HG02870 (cell line): ENCODE results near the gene KRTCAP2.
A peak's percentile ranks its signal among the peaks of the same experiment; 100 is the strongest.

ENCODE experiments used
- ATAC-seq: cut with Tn5 transposase; IDR thresholded peaks from one replicate; pipeline ENCODE4 v1.9.1; 2021; ENCODE audit warnings: mild to moderate bottlenecking, moderate library complexity; ENCODE audit not compliant: unreplicated experiment

The KRTCAP2 gene

GRCh38 chr1:155184835-155185782 is 12.0 kb upstream of the KRTCAP2 start:
- ATAC-seq, result no peak

DNA sequence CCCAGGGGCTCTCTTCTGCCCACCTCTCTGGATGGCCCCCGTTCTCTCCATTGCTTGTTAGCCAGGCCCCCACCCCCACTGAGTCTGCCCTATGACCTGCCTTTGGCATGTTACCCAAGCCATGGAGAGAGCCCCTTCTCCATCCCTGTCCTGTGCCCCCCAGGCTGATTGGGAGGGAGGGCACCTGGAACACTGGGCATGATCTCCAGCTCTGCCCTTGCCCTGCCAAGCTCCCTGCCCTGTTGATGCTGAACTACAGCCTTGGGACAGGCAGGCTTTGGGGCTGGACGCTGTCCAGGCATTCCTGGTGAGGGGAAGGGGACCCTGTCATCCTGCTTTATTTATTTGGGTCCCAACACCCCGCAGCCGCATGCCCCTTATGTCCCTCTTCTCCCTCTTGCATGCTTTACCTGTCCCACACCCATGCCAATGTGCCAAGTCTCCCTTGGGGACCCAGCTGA is 11.3 kb upstream of the KRTCAP2 start:
- ATAC-seq, result no peak

GRCh38 chr1:155183775-155184221 is 10.7 kb upstream of the KRTCAP2 start:
- no peak for ATAC-seq

GRCh38 chr1:155182052-155182550 is 9.0 kb upstream of the KRTCAP2 start:
- no peak for ATAC-seq

DNA sequence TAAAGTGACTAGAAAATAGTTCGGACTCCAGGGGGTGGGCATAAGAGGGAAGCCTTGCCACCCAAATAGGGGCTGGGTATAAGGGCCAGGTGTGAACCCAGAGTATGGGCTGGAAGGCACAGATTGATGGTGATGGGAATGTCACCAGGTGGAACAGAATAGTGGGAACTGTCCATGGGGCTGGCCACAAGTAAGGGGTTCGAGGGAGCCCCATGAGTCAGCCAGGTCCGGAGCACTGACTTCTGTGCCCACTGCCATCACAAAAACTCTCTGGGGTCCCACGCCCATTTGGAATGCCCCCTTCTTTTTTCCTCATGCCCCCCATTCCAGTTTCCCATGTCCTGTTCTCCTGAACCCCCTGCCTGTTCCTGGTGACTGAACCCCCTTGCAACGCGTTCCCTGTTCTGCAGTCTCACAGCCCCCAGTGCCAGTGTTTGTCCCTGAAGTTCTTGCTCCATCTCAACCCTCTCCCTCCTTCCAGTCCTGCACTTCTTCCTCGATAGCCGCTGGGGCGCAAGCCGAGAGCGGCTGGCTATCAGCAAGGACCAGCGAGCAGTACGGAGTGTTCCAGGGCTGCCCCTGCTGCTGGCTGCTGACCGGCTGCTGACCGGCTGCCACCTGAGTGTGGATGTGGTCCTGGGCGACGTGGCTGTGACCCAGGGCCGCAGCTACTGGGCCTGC is 8.4 kb upstream of the KRTCAP2 start:
- ATAC-seq, result no peak

- no peak for ATAC-seq
These were observed 6.3 kb upstream of the KRTCAP2 start for GRCh38 chr1:155179112-155180031.

GRCh38 chr1:155178441-155179111 is 5.5 kb upstream of the KRTCAP2 start:
- ATAC-seq, result no peak

DNA sequence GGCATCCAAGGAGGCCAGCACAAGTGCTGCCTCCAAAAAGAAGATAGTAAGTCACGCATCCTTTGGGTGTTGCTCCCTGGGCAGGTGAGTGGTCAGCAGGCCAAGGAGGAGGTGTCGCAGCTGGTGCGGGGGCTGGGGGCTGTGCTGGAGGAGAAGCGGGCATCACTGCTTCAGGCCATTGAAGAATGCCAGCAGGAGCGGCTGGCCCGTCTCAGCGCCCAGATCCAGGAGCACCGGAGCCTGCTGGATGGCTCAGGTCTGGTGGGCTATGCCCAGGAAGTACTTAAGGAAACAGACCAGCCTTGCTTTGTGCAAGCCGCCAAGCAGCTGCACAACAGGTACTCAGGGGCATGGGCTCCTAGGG is 4.8 kb upstream of the KRTCAP2 start:
- no peak for ATAC-seq

- ATAC-seq, result no peak
These were observed 4.3 kb upstream of the KRTCAP2 start for GRCh38 chr1:155177192-155177917.

GRCh38 chr1:155176544-155177071 is 3.5 kb upstream of the KRTCAP2 start:
- ATAC-seq, result no peak

- no peak for ATAC-seq
These were observed 2.8 kb upstream of the KRTCAP2 start for GRCh38 chr1:155175927-155176371.

GRCh38 chr1:155175281-155175926 is 2.3 kb upstream of the KRTCAP2 start:
- ATAC-seq, result no peak

DNA sequence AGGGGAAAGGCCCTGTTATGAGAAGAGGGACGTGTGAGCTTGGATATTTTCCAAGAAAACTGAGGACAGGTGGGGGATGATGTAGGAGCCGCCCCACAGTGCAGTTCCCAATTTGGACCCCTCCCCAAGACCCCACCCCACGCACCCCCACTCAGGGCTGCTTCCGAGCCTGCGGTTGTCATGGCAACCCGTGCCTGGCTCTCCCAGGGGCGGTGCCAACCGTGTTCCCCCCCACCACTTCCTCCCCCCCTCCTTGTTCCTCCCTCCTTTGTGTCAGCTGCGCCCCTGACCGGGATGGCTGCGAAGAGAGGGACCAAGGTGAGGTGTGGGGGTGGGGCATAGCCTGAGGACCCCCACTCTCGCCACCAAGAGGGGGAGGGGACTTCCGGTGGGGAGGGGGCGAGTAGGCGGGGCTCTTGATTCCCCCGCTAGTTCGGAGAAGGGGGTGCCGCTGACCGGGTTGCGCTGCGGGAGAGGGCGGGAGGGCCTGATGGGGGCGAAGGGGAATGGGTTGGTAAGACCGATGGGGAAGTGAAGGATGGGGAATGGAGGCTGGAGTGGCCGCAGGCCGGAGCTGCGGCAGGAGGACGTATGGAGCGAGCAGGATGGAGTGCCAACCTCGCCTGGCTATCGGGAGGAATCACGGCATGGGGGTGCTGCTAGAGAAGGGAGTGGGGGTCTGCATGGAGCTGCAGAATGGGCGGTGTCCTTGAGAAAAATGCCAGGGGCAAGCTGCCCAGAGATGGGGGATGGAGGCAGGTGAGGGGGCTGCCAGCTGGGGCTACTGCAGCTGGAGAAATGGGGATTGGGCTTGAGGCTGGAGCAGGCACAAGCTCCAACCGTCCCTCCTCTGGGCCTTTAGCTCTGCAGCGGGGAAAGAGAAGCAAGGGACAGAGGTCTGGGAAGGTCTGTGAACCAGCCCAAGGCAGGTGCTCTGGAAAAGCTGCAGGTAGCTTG is 1.5 kb upstream of the KRTCAP2 start:
- ATAC-seq, result no peak

DNA sequence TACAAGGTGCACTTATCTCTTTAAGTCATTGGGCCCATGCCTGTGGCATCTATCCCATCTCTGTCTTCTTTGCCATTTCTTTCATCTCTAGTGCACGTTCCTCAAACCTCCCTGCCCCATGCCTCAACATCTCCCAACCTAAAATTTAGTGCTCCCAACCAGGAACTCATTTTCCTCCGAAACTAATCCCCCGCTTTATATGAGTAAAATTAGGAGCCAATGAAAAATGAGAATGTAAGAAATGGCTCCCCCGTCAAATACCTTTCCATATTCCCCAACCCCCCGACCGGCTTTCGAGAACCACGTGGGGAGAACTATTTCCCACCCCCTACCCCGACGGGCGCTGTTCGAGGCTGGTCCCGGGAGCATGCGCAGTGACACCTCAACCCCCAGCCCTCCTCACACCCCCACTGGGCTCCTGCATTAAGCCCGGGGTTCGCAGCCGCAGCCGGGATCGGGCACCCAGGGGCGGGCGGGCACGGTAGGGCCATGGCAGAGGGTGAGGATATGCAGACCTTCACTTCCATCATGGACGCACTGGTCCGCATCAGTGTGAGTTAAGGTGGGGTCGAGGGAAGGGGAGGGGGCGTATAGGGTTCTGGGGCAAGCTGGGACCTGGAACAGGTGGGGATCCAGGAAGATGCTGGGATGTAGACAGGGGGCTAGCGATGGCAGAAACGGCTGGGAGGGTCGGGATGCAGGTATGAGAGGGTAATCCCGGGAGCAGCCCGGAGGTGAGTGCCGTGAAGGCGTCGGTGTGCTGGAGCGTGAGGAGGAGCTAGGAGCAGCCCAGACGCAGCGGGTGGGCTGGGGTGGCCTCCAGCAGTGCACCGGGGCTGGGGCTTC is 597 bp upstream of the KRTCAP2 start, which contains the start of gene TRIM46:
Gene TRIM46, plus strand, starts transcription at position 372 of the 846 bp plus-strand sequence. Its CDS starts 118 bp downstream, at position 490.
- ATAC-seq, result no peak

- ATAC-seq, result peak; percentile 27
These were observed 1.0 kb downstream of the KRTCAP2 start for GRCh38 chr1:155171836-155172731.
